Measurements from ENCODE around the gene DCLK1. TPM values are rescaled to one million over a fixed set of nuclear protein-coding genes. Genes with fewer than 3 reads are reported as not detected.

Gene DCLK1
- total and polyA plus RNA-seq, 7 donors: 0.98 to 15.1 (median 3.9) TPM

DNA sequence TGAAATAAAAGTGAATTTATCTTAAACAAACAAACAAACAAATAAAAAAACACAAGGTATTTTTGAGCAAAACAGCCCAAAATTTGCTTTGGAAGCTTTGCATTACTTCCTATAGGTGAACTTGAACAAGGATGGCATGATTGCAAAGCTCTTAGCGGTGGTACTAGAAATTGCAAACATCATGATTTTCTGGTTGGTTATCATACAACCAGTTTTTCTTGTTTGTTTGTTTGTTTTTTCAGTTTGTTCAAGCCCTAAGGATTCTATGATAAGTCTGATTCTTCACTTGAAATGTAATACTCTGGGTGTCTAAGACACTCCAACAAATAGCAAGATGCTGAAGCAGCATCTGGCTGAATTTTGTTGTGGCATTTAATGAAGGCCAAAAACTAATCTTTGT is 15.9 kb downstream of the DCLK1 start:
- no peak overlapping the region for H3K4me3 ChIP-seq
- WGBS, 3 donors: 100% methylated on average over 1 of the region's 1 CpG

DNA sequence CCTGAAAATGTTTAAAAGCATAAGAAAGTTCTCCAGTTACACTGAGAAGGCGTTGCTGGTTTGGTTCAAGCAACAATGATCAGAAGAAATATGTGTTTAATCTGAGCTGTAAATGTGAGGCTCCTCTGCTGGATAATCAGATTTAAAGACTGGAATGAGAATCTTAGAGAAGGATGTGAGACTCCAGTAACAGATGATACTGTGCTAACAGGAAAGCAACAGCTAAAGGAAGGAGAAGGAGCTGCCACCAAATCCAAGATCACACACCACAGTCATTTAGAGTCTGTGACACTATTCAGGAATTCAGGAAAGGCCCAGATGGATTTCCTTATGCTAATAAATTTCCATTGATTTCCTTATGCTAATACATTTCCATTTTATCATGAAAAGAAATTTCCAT is 16.9 kb downstream of the DCLK1 start:
- intact Hi-C loops (cut with DNase I): no loop called here

More for the DNA sequence above, 15.9 kb downstream of the DCLK1 start:
- intact Hi-C loops (cut with DNase I): no loop called here
- Histone ChIP-seq H3K9me3 (no peaks in the 10 kb centered on the region), H3K4me1 (no peaks in the 10 kb centered on the region), H3K27me3 (ENCODE audit: insufficient read depth in 3 of 3, low read length in 2 of 3) (no peaks in the 10 kb centered on the region), H3K27ac (no peak overlapping the region), H3K36me3 (ENCODE audit: insufficient read depth in 1 of 2, low read depth in 1 of 2) (no peaks in the 10 kb centered on the region)
- no peak for TF ChIP-seq CTCF (IDR thresholded peaks at IDR 0.05)
- DNase-seq (no peak), ATAC-seq (no peak)

GRCh38 chr13:36108954-36109353 is 22.2 kb downstream of the DCLK1 start:
- Histone ChIP-seq H3K36me3 (ENCODE audit: insufficient read depth in 1 of 2, low read depth in 1 of 2) (no peaks in the 10 kb centered on the region), H3K27ac (no peak overlapping the region), H3K4me1 (no peaks in the 10 kb centered on the region), H3K9me3 (no peaks in the 10 kb centered on the region), H3K27me3 (ENCODE audit: insufficient read depth in 3 of 3, low read length in 2 of 3) (no peaks in the 10 kb centered on the region), H3K4me3 (no peak overlapping the region)
- DNase-seq (no peak), ATAC-seq (no peak)
- no peak for TF ChIP-seq CTCF (IDR thresholded peaks at IDR 0.05)
- intact Hi-C loops (cut with DNase I): no loop called here
- WGBS, 3 donors: 55 to 72% (median 63%) methylated on average over 2 of the region's 2 CpGs

More for the DNA sequence above, 16.9 kb downstream of the DCLK1 start:
- H3K36me3 ChIP-seq (ENCODE audit: insufficient read depth in 1 of 2, low read depth in 1 of 2): no peaks in the 10 kb centered on the region
- H3K9me3 ChIP-seq: no peaks in the 10 kb centered on the region
- ATAC-seq: no peak
- WGBS, 3 donors: 77 to 81% (median 78%) methylated on average over 1 of the region's 1 CpG
- TF ChIP-seq CTCF (IDR thresholded peaks at IDR 0.05): no peak
- H3K4me1 ChIP-seq: no peaks in the 10 kb centered on the region
- H3K4me3 ChIP-seq: no peak overlapping the region
- no peak for DNase-seq
- no peak overlapping the region for H3K27ac ChIP-seq
- no peaks in the 10 kb centered on the region for H3K27me3 ChIP-seq (ENCODE audit: insufficient read depth in 3 of 3, low read length in 2 of 3)

GRCh38 chr13:36108342-36108741 is 22.8 kb downstream of the DCLK1 start:
- H3K27me3 ChIP-seq (ENCODE audit: insufficient read depth in 3 of 3, low read length in 2 of 3): no peaks in the 10 kb centered on the region
- no peak for TF ChIP-seq CTCF (IDR thresholded peaks at IDR 0.05)
- intact Hi-C loops (cut with DNase I): no loop called here
- no peaks in the 10 kb centered on the region for H3K9me3 ChIP-seq
- DNase-seq (no peak), ATAC-seq (no peak)
- WGBS, 3 donors: 82 to 86% (median 84%) methylated on average over 7 of the region's 7 CpGs
- H3K36me3 ChIP-seq (ENCODE audit: insufficient read depth in 1 of 2, low read depth in 1 of 2): no peaks in the 10 kb centered on the region
- no peaks in the 10 kb centered on the region for H3K4me1 ChIP-seq
- H3K4me3 ChIP-seq: no peak overlapping the region
- no peak overlapping the region for H3K27ac ChIP-seq

DNA sequence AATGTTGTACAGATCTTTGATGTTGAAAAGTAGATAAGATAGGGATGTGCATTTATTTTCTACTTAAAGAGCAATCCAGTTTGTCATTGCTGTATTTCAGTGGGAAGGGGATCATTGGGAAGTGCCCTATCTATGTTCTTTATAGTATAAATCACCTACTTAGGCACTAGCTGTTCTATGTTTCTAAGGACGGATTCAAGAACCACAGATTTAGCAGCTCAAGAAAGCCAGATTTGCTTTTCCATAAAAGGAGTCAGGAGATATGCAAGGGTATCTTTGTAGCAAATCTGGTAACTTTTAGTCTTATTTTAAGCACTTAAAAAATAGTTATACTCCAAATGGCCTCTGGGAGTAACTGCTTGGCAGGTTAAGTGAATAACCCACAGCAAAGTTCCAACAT is 23.7 kb downstream of the DCLK1 start:
- no peak for TF ChIP-seq CTCF (IDR thresholded peaks at IDR 0.05)
- DNase-seq (no peak), ATAC-seq (no peak)
- intact Hi-C loops (cut with DNase I): no loop called here
- Histone ChIP-seq H3K4me3 (no peak overlapping the region), H3K4me1 (no peaks in the 10 kb centered on the region), H3K27me3 (ENCODE audit: insufficient read depth in 3 of 3, low read length in 2 of 3) (no peaks in the 10 kb centered on the region), H3K9me3 (no peaks in the 10 kb centered on the region), H3K36me3 (ENCODE audit: insufficient read depth in 1 of 2, low read depth in 1 of 2) (no peaks in the 10 kb centered on the region), H3K27ac (no peak overlapping the region)
- 83 to 91% (median 86%) methylated on average over 1 of the region's 1 CpG for WGBS, 3 donors
